ENCODE data around the gene MED10.
"Not testable (repeated sequence)": the region's sequence is repeated elsewhere in the genome, so short reads cannot be mapped to it uniquely, and the experiment has no call there.

The MED10 gene

GRCh38 chr5:6360323-6361072, 17.8 kb downstream of the MED10 start:
- no peak overlapping the region for H3K4me3 ChIP-seq (ENCODE audit: control insufficient read depth, low read depth, low read length)

GRCh38 chr5:6359555-6360322, 18.6 kb downstream of the MED10 start:
- no peak for TF ChIP-seq CTCF (IDR thresholded peaks at IDR 0.05; ENCODE audit: control insufficient read depth, insufficient read depth, low read depth, low read length, missing control alignments)

More at GRCh38 chr5:6360323-6361072, 17.8 kb downstream of the MED10 start:
- no peak for TF ChIP-seq CTCF (IDR thresholded peaks at IDR 0.05; ENCODE audit: control insufficient read depth, insufficient read depth, low read depth, low read length, missing control alignments)
- no peak for DNase-seq (ENCODE audit: low read depth)

GRCh38 chr5:6358434-6358820, 19.9 kb downstream of the MED10 start:
- H3K4me3 ChIP-seq (ENCODE audit: control insufficient read depth, low read depth, low read length) = no peak overlapping the region
- TF ChIP-seq CTCF (IDR thresholded peaks at IDR 0.05; ENCODE audit: control insufficient read depth, insufficient read depth, low read depth, low read length, missing control alignments) = no peak
- DNase-seq (ENCODE audit: low read depth) = no peak

More at GRCh38 chr5:6359555-6360322, 18.6 kb downstream of the MED10 start:
- H3K4me3 ChIP-seq (ENCODE audit: control insufficient read depth, low read depth, low read length) = no peak overlapping the region
- no peak for DNase-seq (ENCODE audit: low read depth)

GRCh38 chr5:6357817-6358433, 20.4 kb downstream of the MED10 start:
- not testable (repeated sequence) for H3K4me3 ChIP-seq (ENCODE audit: control insufficient read depth, low read depth, low read length); DNase-seq (ENCODE audit: low read depth)

- no peak for TF ChIP-seq CTCF (IDR thresholded peaks at IDR 0.05; ENCODE audit: control insufficient read depth, insufficient read depth, low read depth, low read length, missing control alignments)
- DNase-seq (ENCODE audit: low read depth) = no peak
- no peak overlapping the region for H3K4me3 ChIP-seq (ENCODE audit: control insufficient read depth, low read depth, low read length)
Observed at GRCh38 chr5:6356578-6357164, 21.7 kb downstream of the MED10 start.

- no peak overlapping the region for H3K4me3 ChIP-seq (ENCODE audit: control insufficient read depth, low read depth, low read length)
- TF ChIP-seq CTCF (IDR thresholded peaks at IDR 0.05; ENCODE audit: control insufficient read depth, insufficient read depth, low read depth, low read length, missing control alignments) = no peak
- no peak for DNase-seq (ENCODE audit: low read depth)
Observed at GRCh38 chr5:6355294-6355693, 23.1 kb downstream of the MED10 start.
